Measurements from ENCODE around the gene PDS5B.

- TF ChIP-seq, protein P1, sequence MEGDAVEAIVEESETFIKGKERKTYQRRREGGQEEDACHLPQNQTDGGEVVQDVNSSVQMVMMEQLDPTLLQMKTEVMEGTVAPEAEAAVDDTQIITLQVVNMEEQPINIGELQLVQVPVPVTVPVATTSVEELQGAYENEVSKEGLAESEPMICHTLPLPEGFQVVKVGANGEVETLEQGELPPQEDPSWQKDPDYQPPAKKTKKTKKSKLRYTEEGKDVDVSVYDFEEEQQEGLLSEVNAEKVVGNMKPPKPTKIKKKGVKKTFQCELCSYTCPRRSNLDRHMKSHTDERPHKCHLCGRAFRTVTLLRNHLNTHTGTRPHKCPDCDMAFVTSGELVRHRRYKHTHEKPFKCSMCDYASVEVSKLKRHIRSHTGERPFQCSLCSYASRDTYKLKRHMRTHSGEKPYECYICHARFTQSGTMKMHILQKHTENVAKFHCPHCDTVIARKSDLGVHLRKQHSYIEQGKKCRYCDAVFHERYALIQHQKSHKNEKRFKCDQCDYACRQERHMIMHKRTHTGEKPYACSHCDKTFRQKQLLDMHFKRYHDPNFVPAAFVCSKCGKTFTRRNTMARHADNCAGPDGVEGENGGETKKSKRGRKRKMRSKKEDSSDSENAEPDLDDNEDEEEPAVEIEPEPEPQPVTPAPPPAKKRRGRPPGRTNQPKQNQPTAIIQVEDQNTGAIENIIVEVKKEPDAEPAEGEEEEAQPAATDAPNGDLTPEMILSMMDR (IDR thresholded peaks at IDR 0.05), result no peak
- TF ChIP-seq EZH2 (IDR thresholded peaks at IDR 0.05; ENCODE audit: borderline replicate concordance, insufficient read depth, low read depth, low read length, poor library complexity, severe bottlenecking), result no peak
Observed at GRCh38 chr13:32745509-32745908, 159.3 kb downstream of the PDS5B start.

Measured in B cell (primary cell).